Activated CD8-positive, alpha-beta memory T cell treated with anti-CD3 and anti-CD28 coated beads, Interleukin-2, amount 50 U/mL, for 1 hour (primary cell): ENCODE measurements around the gene NLRC3.

Experiments used
- DNase-seq: peaks from one replicate; pipeline ENCODE4 v3.0.0-alpha.2; 2020; ENCODE audit errors: extremely low read depth

The NLRC3 gene

GRCh38 chr16:3598236-3598635, 21.0 kb upstream of the NLRC3 start:
- no peak for DNase-seq

GRCh38 chr16:3597676-3598075, 20.5 kb upstream of the NLRC3 start:
- DNase-seq: no peak

- DNase-seq: no peak
These were observed 20.0 kb upstream of the NLRC3 start for GRCh38 chr16:3597226-3597625.

- DNase-seq: no peak
These were observed 19.1 kb upstream of the NLRC3 start for GRCh38 chr16:3596101-3596861.

GRCh38 chr16:3595521-3596021, 18.4 kb upstream of the NLRC3 start:
- no peak for DNase-seq

- DNase-seq: no peak
These were observed 17.9 kb upstream of the NLRC3 start for GRCh38 chr16:3595110-3595486.

- no peak for DNase-seq
These were observed 17.3 kb upstream of the NLRC3 start for GRCh38 chr16:3594316-3595109.

GRCh38 chr16:3592559-3592958, 15.4 kb upstream of the NLRC3 start:
- DNase-seq: no peak

GRCh38 chr16:3591991-3592390, 14.8 kb upstream of the NLRC3 start:
- DNase-seq: no peak

- no peak for DNase-seq
These were observed 14.2 kb upstream of the NLRC3 start for GRCh38 chr16:3591436-3591803.

- no peak for DNase-seq
These were observed 13.7 kb upstream of the NLRC3 start for GRCh38 chr16:3590736-3591435.

- no peak for DNase-seq
These were observed 12.9 kb upstream of the NLRC3 start for GRCh38 chr16:3589991-3590701.

- DNase-seq: no peak
These were observed 12.3 kb upstream of the NLRC3 start for GRCh38 chr16:3589441-3589921.

GRCh38 chr16:3589001-3589400, 11.8 kb upstream of the NLRC3 start:
- DNase-seq: no peak

- no peak for DNase-seq
These were observed 10.4 kb upstream of the NLRC3 start for GRCh38 chr16:3587547-3588110.

GRCh38 chr16:3584412-3584811, 7.2 kb upstream of the NLRC3 start:
- no peak for DNase-seq

GRCh38 chr16:3583303-3584038, 6.3 kb upstream of the NLRC3 start:
- DNase-seq: no peak

GRCh38 chr16:3582276-3583165, 5.3 kb upstream of the NLRC3 start:
- no peak for DNase-seq

GRCh38 chr16:3581392-3581791, 4.2 kb upstream of the NLRC3 start:
- DNase-seq: no peak

GRCh38 chr16:3580686-3581085, 3.5 kb upstream of the NLRC3 start:
- DNase-seq: no peak
